AG04450 (cell line): Measurements from ENCODE around the gene LCN9. TPM values are rescaled to one million over a fixed set of nuclear protein-coding genes. Genes with fewer than 3 reads are reported as not detected.

Source experiments
- CTCF ChIA-PET: fragments of 300-600, 350-600 bp; formaldehyde crosslinking; extraction: SDS; loops from one replicate; lab custom pipeline; 2022; ENCODE audit warnings: antibody characterized with exemption, inconsistent platforms; lab: Charles Lee
- POLR2A ChIA-PET: fragments of 350-600 bp; formaldehyde crosslinking; extraction: SDS; loops from one replicate; lab custom pipeline; 2021; ENCODE audit warnings: antibody characterized with exemption, inconsistent platforms; lab: Yijun Ruan, JAX
- DNase-seq: peaks from one replicate; pipeline ENCODE4 v3.0.0-alpha.2; 2011; ENCODE audit warnings: low read depth, low spot score
- H3K27ac ChIP-seq: one replicate; pipeline ENCODE4 v1.5.1; 2012; ENCODE audit warnings: low read depth, low read length, control low read depth
- H3K27me3 ChIP-seq: one replicate; pipeline ENCODE4 v1.6.0; 2012; ENCODE audit warnings: low read length; ENCODE audit not compliant: control insufficient read depth, insufficient read depth
- H3K4me3 ChIP-seq: 2 replicates; pipeline ENCODE4 v1.5.1; 2011; ENCODE audit warnings: mild to moderate bottlenecking, low read depth, low read length, control low read depth
- H3K9me3 ChIP-seq: 2 replicates; pipeline ENCODE4 v1.5.1; 2012; ENCODE audit warnings: low read length; ENCODE audit not compliant: control insufficient read depth, insufficient read depth
- CTCF ChIP-seq: IDR thresholded peaks from 2 replicates; pipeline ENCODE4 v1.5.1; 2011; ENCODE audit warnings: low read depth, low read length, control low read depth, inconsistent platforms
- polyA plus RNA-seq: library from polyadenylated mRNA; depleted of rRNA; stranded (reverse); fragments of >200 nt; gene quantifications from 2 replicates; pipeline ENCODE4 v1.2.3, GENCODE V29; 2011

Gene LCN9
- polyA plus RNA-seq, 1 experiment: not detected

GRCh38 chr9:135678236-135679017, 15.3 kb downstream of the LCN9 start:
- Histone ChIP-seq H3K4me3 (no peak overlapping the region), H3K27me3 (no peaks in the 10 kb centered on the region), H3K9me3 (peaks cover 4% of the 10 kb centered on the region; the same call in 1 of the 2 replicates), H3K27ac (no peak overlapping the region)
- no peak for DNase-seq
- ChIA-PET CTCF (no interaction called here), POLR2A (no interaction called here)
- no peak for TF ChIP-seq CTCF

GRCh38 chr9:135680056-135680455, 16.9 kb downstream of the LCN9 start:
- H3K27ac ChIP-seq: no peak overlapping the region
- no peak for TF ChIP-seq CTCF
- H3K9me3 ChIP-seq: peaks cover 4% of the 10 kb centered on the region; the same call in 1 of the 2 replicates
- DNase-seq: no peak
- H3K27me3 ChIP-seq: peaks cover 4% of the 10 kb centered on the region
- CTCF ChIA-PET: no interaction called here
- POLR2A ChIA-PET: no interaction called here
- H3K4me3 ChIP-seq: no peak overlapping the region

GRCh38 chr9:135681161-135681560, 18.1 kb downstream of the LCN9 start:
- ChIA-PET CTCF (no interaction called here), POLR2A (no interaction called here)
- no peak for DNase-seq
- H3K27me3 ChIP-seq: peaks cover 4% of the 10 kb centered on the region
- no peak for TF ChIP-seq CTCF
- peaks cover 4% of the 10 kb centered on the region; the same call in 1 of the 2 replicates for H3K9me3 ChIP-seq
- no peak overlapping the region for H3K4me3 ChIP-seq
- no peak overlapping the region for H3K27ac ChIP-seq

- Histone ChIP-seq H3K9me3 (peaks cover 4% of the 10 kb centered on the region; the same call in 1 of the 2 replicates), H3K27ac (no peak overlapping the region), H3K27me3 (peaks cover 4% of the 10 kb centered on the region), H3K4me3 (no peak overlapping the region)
- no peak for TF ChIP-seq CTCF
- ChIA-PET CTCF (no interaction called here), POLR2A (no interaction called here)
- no peak for DNase-seq
Measured at GRCh38 chr9:135683401-135684034, 20.4 kb downstream of the LCN9 start.

GRCh38 chr9:135684691-135685090, 21.6 kb downstream of the LCN9 start:
- Histone ChIP-seq H3K9me3 (peaks cover 4% of the 10 kb centered on the region; the same call in 1 of the 2 replicates), H3K27me3 (peaks cover 4% of the 10 kb centered on the region), H3K27ac (no peak overlapping the region), H3K4me3 (no peak overlapping the region)
- POLR2A ChIA-PET: no interaction called here
- DNase-seq: no peak
- CTCF ChIA-PET: no interaction called here
- no peak for TF ChIP-seq CTCF
